Mesendoderm (in vitro differentiated cells): ENCODE results near the gene ZNF8.

ENCODE experiments used
- DNase-seq: peaks from one replicate; pipeline ENCODE4 v3.0.0; 2013
- H2AK5ac ChIP-seq: 2 replicates; pipeline ENCODE4 v1.6.1; 2013; ENCODE audit warnings: low read length, inconsistent platforms
- H2BK120ac ChIP-seq: 2 replicates; pipeline ENCODE4 v1.6.1; 2013; ENCODE audit warnings: low read depth, mild to moderate bottlenecking, low read length, moderate library complexity, mixed read lengths
- H2BK15ac ChIP-seq: replicated peaks from 2 replicates; pipeline ENCODE4 v1.6.1; 2013; ENCODE audit warnings: low read depth, mild to moderate bottlenecking, moderate library complexity
- H2BK5ac ChIP-seq: 2 replicates; pipeline ENCODE4 v1.6.1; 2013; ENCODE audit warnings: low read length, inconsistent platforms
- H3K18ac ChIP-seq: 2 replicates; pipeline ENCODE4 v1.6.1; 2013; ENCODE audit warnings: mild to moderate bottlenecking, low read length, mixed read lengths
- H3K23ac ChIP-seq: one replicate; pipeline ENCODE4 v1.6.1; 2013; ENCODE audit warnings: low read length
- H3K27ac ChIP-seq: 2 replicates; pipeline ENCODE4 v1.5.1; 2013; ENCODE audit warnings: low read depth, mild to moderate bottlenecking, inconsistent platforms, low read length, moderate library complexity
- H3K27me3 ChIP-seq: 2 replicates; pipeline ENCODE4 v1.6.1; 2013; ENCODE audit warnings: low read length, control low read depth, mild to moderate bottlenecking, inconsistent platforms; ENCODE audit not compliant: insufficient read depth, poor library complexity
- H3K36me3 ChIP-seq: 2 replicates; pipeline ENCODE4 v1.6.1; 2013; ENCODE audit warnings: low read length, inconsistent platforms; ENCODE audit not compliant: control insufficient read depth, insufficient read depth
- H3K4ac ChIP-seq: one replicate; pipeline ENCODE4 v1.6.1; 2013; ENCODE audit warnings: low read depth, mild to moderate bottlenecking, low read length, moderate library complexity
- H3K4me1 ChIP-seq: 2 replicates; pipeline ENCODE4 v1.6.1; 2013; ENCODE audit warnings: low read depth, low read length, inconsistent platforms; ENCODE audit not compliant: control insufficient read depth
- H3K4me2 ChIP-seq: 2 replicates; pipeline ENCODE4 v1.6.1; 2013; ENCODE audit warnings: low read length
- H3K4me3 ChIP-seq: 2 replicates; pipeline ENCODE4 v1.5.1; 2013; ENCODE audit warnings: mild to moderate bottlenecking, low read length
- H3K56ac ChIP-seq: one replicate; pipeline ENCODE4 v1.6.1; 2013; ENCODE audit warnings: low read length
- H3K79me1 ChIP-seq: 2 replicates; pipeline ENCODE4 v1.6.1; 2013; ENCODE audit warnings: low read length, inconsistent platforms
- H3K79me2 ChIP-seq: 2 replicates; pipeline ENCODE4 v1.6.1; 2013; ENCODE audit warnings: mild to moderate bottlenecking, low read length; ENCODE audit not compliant: control insufficient read depth, insufficient read depth
- H3K9ac ChIP-seq: 2 replicates; pipeline ENCODE4 v1.6.1; 2013; ENCODE audit warnings: low read length, inconsistent platforms
- H4K5ac ChIP-seq: one replicate; pipeline ENCODE4 v1.6.1; 2013; ENCODE audit warnings: low read length
- H4K8ac ChIP-seq: one replicate; pipeline ENCODE4 v1.6.1; 2013; ENCODE audit warnings: low read depth, mild to moderate bottlenecking, control low read depth, low read length, moderate library complexity
- WGBS: extraction: QIAGEN DNeasy Blood & Tissue Kit; methylation state at CpG from one replicate; pipeline ENCODE4 v1.1.7; 2013; ENCODE audit warnings: low lambda C conversion rate, missing lambda C conversion rate; ENCODE audit not compliant: insufficient coverage; ENCODE audit errors: extremely low coverage; 5-methylcytosine and 5-hydroxymethylcytosine counted together
- small RNA-seq: library from polyadenylated mRNA; stranded (forward); fragments of <200 nt; extraction: miRNeasy Mini kit (QIAGEN cat#:217004); gene quantifications from one replicate; pipeline ENCODE3, GENCODE V24; 2013; ENCODE audit not compliant: insufficient read depth

ZNF8 gene

GRCh38 chr19:58351990-58352755 is 73.4 kb downstream of the ZNF8 start:
- Histone ChIP-seq H3K36me3 (no peaks in the 10 kb centered on the region), H4K8ac (no peak overlapping the region), H4K5ac (no peak overlapping the region), H3K4ac (no peak overlapping the region), H3K79me2 (no peaks in the 10 kb centered on the region), H3K79me1 (no peaks in the 10 kb centered on the region), H3K56ac (no peak overlapping the region), H2BK5ac (no peak overlapping the region), H2BK15ac (no peak overlapping the region), H3K4me2 (no peak overlapping the region), H2BK120ac (no peak overlapping the region), H3K4me1 (no peaks in the 10 kb centered on the region), H2AK5ac (no peak overlapping the region), H3K18ac (no peak overlapping the region), H3K27me3 (no peaks in the 10 kb centered on the region), H3K9ac (no peak overlapping the region), H3K23ac (no peak overlapping the region), H3K27ac (no peak overlapping the region), H3K4me3 (no peak overlapping the region)
- DNase-seq: no peak
- no CpG with 5 or more reads among the region's 23 CpGs for WGBS

Small RNA genes lying within 50 kb of the gene (small RNA-seq; reads per million reads assigned to genes)
- 2.0 reads per million, percentile 16 among the genes with 10 or more reads in this experiment for gene MIR6806
